ENCODE data around the gene DIAPH1. TPM values are rescaled to one million over a fixed set of nuclear protein-coding genes. Genes with fewer than 3 reads are reported as not detected.

Gene DIAPH1
- total RNA-seq, 1 donor from 2014 or later, result 99.1 TPM

DNA sequence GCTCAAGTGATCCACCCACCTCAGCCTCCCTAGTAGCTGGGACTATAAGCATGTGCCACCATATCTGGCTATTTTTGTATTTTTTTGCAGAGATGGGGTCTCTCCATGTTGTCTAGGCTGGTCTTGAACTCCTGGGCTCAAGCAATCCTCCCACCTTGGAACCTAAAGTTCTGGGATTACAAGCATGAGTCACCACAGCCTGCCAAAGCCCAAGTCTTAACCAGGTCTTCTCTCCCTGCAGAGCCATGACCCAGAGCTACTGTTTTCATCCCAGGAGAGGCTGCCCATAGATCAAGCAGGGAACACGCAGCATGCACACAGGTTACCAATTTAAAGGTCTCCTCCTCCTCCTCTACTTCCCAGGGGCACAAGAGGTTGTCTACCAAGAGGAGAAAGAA lies 100.2 kb downstream of the DIAPH1 start:
- no peak for DNase-seq (ENCODE audit: low read depth, low spot score)
- H3K4me3 Mint-ChIP-seq, result no peak overlapping the region
- no peaks in the 10 kb centered on the region for H3K9me3 Mint-ChIP-seq
- peaks cover 31% of the 10 kb centered on the region for H3K36me3 Mint-ChIP-seq (ENCODE audit: low read depth)
- H3K4me1 Mint-ChIP-seq, result peaks cover 96% of the 10 kb centered on the region
- TF ChIP-seq, protein P1, sequence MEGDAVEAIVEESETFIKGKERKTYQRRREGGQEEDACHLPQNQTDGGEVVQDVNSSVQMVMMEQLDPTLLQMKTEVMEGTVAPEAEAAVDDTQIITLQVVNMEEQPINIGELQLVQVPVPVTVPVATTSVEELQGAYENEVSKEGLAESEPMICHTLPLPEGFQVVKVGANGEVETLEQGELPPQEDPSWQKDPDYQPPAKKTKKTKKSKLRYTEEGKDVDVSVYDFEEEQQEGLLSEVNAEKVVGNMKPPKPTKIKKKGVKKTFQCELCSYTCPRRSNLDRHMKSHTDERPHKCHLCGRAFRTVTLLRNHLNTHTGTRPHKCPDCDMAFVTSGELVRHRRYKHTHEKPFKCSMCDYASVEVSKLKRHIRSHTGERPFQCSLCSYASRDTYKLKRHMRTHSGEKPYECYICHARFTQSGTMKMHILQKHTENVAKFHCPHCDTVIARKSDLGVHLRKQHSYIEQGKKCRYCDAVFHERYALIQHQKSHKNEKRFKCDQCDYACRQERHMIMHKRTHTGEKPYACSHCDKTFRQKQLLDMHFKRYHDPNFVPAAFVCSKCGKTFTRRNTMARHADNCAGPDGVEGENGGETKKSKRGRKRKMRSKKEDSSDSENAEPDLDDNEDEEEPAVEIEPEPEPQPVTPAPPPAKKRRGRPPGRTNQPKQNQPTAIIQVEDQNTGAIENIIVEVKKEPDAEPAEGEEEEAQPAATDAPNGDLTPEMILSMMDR (conservative IDR thresholded peaks at IDR 0.05), result no peak
- no peaks in the 10 kb centered on the region for H3K27me3 Mint-ChIP-seq (ENCODE audit: low read depth)
- no peak overlapping the region for H3K27ac Mint-ChIP-seq (ENCODE audit: unreplicated experiment)

DNA sequence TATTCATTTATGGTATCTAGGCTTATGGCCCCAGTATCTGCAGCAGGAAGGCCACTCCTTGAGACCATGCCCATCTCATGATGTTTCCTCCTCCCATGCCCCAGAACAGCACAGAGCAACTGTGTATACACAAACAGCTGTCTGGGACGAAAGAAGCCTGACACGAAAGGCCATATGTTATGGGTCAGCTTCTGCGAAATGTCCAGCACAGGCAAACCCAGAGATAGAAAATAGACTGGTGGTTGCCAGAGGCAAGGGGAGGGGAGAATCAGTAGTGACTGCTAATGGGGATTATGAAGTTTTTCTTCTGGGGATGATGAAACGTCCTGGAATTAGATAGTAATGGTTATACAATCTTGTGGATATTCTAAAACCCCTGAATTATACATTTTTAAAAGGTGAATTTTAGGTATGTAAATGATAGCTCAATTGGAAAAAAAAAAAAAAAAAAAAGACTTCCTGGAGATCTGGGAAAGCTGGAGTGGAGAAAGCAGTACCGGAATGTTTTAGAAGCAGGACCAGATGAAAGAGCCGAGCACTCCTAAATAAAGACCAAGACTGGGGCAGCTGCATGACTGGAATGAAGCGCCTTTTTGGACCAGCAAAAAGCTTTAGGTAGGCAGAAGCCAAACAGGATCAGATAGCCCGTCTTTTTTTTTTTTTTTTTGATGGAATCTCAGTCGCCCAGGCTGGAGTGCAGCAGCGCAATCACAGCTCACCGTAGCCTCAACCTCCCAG lies 100.8 kb downstream of the DIAPH1 start:
- Mint-ChIP-seq H3K4me1 (peaks cover 96% of the 10 kb centered on the region), H3K27me3 (ENCODE audit: low read depth) (no peaks in the 10 kb centered on the region), H3K4me3 (peak overlapping the region; percentile 82), H3K9me3 (no peaks in the 10 kb centered on the region), H3K27ac (ENCODE audit: unreplicated experiment) (peak overlapping the region; percentile 59), H3K36me3 (ENCODE audit: low read depth) (peaks cover 31% of the 10 kb centered on the region)
- TF ChIP-seq, protein P1 (conservative IDR thresholded peaks at IDR 0.05), result no peak
- DNase-seq (ENCODE audit: low read depth, low spot score), result no peak

DNA sequence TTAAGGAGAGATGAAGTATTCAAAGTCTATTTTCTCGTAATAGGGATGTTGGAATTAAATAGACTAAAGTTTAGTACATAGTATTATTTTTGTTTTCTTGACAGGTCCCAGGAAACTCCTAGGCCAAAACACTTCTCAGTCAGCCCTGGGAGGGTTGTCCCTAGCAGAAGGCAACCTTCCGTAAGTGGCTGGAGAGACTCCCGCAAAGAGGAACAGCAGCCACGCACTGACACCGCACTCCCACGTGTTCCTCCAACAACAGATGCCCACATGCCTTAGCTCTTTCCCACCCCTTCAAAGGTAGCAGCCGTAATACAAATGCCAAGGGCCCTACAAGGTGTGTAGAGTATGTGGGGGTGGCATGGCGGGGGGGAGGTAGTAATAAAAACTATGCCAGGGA lies 101.5 kb downstream of the DIAPH1 start:
- peaks cover 34% of the 10 kb centered on the region for H3K36me3 Mint-ChIP-seq (ENCODE audit: low read depth)
- TF ChIP-seq, protein P1 (conservative IDR thresholded peaks at IDR 0.05), result no peak
- no peak for DNase-seq (ENCODE audit: low read depth, low spot score)
- H3K9me3 Mint-ChIP-seq, result no peaks in the 10 kb centered on the region
- no peaks in the 10 kb centered on the region for H3K27me3 Mint-ChIP-seq (ENCODE audit: low read depth)
- no peak overlapping the region for H3K27ac Mint-ChIP-seq (ENCODE audit: unreplicated experiment)
- H3K4me3 Mint-ChIP-seq, result peak overlapping the region; percentile 82
- peaks cover 96% of the 10 kb centered on the region for H3K4me1 Mint-ChIP-seq

DNA sequence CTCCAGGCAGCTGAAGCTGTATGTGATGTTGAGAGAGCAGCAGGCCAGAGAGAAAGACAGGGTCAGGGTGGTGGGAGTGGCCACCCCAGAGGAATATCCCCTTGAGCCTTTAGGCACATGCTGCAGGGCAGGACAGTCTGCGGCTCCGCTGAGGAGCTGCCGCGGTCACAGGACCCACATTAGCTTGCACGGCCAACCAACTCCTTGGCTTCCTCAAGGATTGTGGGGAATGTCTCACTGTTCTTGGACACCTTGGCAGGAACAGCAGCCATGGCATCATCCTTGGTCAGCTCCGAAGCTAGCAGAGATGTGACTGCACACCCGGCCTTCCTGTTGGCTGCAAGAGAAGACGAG lies 102.2 kb downstream of the DIAPH1 start:
- Mint-ChIP-seq H3K36me3 (ENCODE audit: low read depth) (peaks cover 37% of the 10 kb centered on the region), H3K4me1 (peaks cover 93% of the 10 kb centered on the region), H3K4me3 (peak overlapping the region; percentile 82), H3K27ac (ENCODE audit: unreplicated experiment) (no peak overlapping the region), H3K27me3 (ENCODE audit: low read depth) (no peaks in the 10 kb centered on the region), H3K9me3 (no peaks in the 10 kb centered on the region)
- TF ChIP-seq, protein P1 (conservative IDR thresholded peaks at IDR 0.05), result no peak
- DNase-seq (ENCODE audit: low read depth, low spot score), result no peak

DNA sequence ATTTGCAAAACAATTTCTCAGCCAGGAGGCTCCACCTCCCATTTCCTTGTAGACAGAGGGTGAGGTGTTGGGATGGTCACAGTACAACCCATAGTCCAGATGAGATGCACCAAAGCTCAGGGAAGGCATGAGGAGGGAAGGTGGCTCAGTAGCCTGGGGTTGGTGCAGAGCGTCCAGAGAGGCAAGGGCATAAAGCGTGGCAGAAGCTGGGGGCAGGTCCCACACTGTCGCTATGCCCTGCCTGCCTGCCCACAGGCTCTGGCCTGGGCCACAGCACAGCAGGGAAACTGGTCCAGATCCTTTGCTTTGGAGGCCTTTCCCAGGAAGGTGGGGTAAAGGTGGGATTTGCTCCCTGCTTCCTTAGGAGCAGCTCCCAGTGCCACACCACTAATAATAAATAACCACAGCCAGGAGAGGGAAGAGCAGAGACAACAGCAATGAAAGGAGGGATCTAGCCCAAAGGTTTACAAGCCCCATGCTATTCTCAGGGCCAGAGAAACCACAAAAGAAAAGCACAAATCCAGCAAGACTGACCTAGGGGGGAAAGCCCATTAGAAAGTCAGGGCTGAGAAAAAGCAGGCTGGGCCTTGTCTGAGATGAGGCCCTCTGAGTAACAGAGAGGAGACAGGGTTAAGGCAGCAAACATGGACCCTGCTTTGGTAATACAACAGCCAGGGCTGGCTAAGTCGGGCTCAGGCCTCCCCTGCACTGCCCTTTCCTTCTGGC lies 102.7 kb downstream of the DIAPH1 start:
- no peak overlapping the region for H3K27ac Mint-ChIP-seq (ENCODE audit: unreplicated experiment)
- peaks cover 42% of the 10 kb centered on the region for H3K36me3 Mint-ChIP-seq (ENCODE audit: low read depth)
- TF ChIP-seq, protein P1 (conservative IDR thresholded peaks at IDR 0.05), result no peak
- no peaks in the 10 kb centered on the region for H3K9me3 Mint-ChIP-seq
- no peaks in the 10 kb centered on the region for H3K27me3 Mint-ChIP-seq (ENCODE audit: low read depth)
- no peak for DNase-seq (ENCODE audit: low read depth, low spot score)
- peak overlapping the region; percentile 87 for H3K4me3 Mint-ChIP-seq
- H3K4me1 Mint-ChIP-seq, result peaks cover 91% of the 10 kb centered on the region

All from neural crest cell (in vitro differentiated cells).